Measurements from ENCODE around the gene HIPK2. TPM values are rescaled to one million over a fixed set of nuclear protein-coding genes. Genes with fewer than 3 reads are reported as not detected.
A peak's percentile ranks its signal among the peaks of the same experiment; 100 is the strongest.
"Not testable (repeated sequence)": the region's sequence is repeated elsewhere in the genome, so short reads cannot be mapped to it uniquely, and the experiment has no call there.

The HIPK2 gene
- polyA plus RNA-seq, 1 donor (not counting 4 experiments of a cell fraction or from before 2014, with no cell fraction given), result 5.8 TPM

DNA sequence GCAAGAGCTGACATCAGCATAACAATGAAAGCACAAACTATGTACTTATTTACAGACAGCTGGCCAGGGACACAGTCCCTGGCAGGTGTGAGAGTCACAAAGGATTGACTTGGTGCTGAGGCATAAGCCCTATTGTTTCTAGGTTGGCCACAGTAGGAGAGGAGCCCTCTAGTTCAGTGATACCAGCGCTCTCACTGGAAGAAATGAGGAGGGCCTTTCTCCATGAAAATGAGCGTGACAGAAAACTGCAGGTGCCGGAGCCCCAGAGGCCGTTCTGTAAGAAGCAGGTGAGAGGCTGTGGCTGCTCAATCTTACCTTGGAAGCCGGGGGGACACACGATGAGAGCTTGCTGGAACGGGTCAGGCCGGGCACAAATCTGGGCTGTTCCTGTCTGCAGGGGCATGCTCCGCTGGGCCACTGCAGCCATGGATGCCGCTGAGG lies 163.8 kb downstream of the HIPK2 start:
- Histone ChIP-seq H3K4me3 (ENCODE audit: control insufficient read depth in 2 of 3, extremely low read depth in 1 of 3, insufficient read depth in 2 of 3, low read depth in 1 of 3, low read length in 3 of 3) (no peak overlapping the region), H3K9ac (ENCODE audit: control insufficient read depth, extremely low read depth, insufficient read depth, low read length) (no peak overlapping the region), H3K79me2 (ENCODE audit: control insufficient read depth, insufficient read depth, low read length) (no peaks in the 10 kb centered on the region), H3K9me3 (ENCODE audit: control insufficient read depth, low read depth, low read length) (no peaks in the 10 kb centered on the region), H3K4me2 (ENCODE audit: control insufficient read depth, extremely low read depth, insufficient read depth, low read depth, low read length) (no peak overlapping the region), H3K9me1 (ENCODE audit: control insufficient read depth, extremely low read depth, insufficient read depth, low read length) (no peaks in the 10 kb centered on the region), H4K20me1 (ENCODE audit: control insufficient read depth, extremely low read depth, insufficient read depth, low read length) (no peaks in the 10 kb centered on the region), H3K27ac (ENCODE audit: control insufficient read depth, insufficient read depth, low read length) (no peak overlapping the region), H3K4me1 (ENCODE audit: control insufficient read depth, extremely low read depth, insufficient read depth, low read length) (peaks cover 1% of the 10 kb centered on the region), H3K27me3 (ENCODE audit: control insufficient read depth, extremely low read depth, insufficient read depth, low read length) (no peaks in the 10 kb centered on the region), H3K36me3 (ENCODE audit: control insufficient read depth in 2 of 2, extremely low read depth in 1 of 2, insufficient read depth in 2 of 2, low read length in 2 of 2) (peaks cover 12 to 20% of the 10 kb centered on the region in 2 experiments), H2AFZ (ENCODE audit: control insufficient read depth, low read length) (no peak overlapping the region)
- FAIRE-seq (no peak), DNase-seq (ENCODE audit: low read depth, low spot score) (no peak)
- TF ChIP-seq CTCF (optimal IDR thresholded peaks at IDR 0.05 in 1 of 3, IDR thresholded peaks at IDR 0.05 in 1 of 3, conservative IDR thresholded peaks at IDR 0.05 in 1 of 3; ENCODE audit: extremely low read depth in 1 of 3, insufficient read depth in 2 of 3, low read length in 3 of 3) (no peak), EZH2 (IDR thresholded peaks at IDR 0.05; ENCODE audit: low read length) (no peak)
- dilution Hi-C loops (cut with MboI; ENCODE audit: extremely low pct_ligation_motif_present, low sequenced_read_pairs), result loop anchor here (25.0 kb wide), 1 partner anchor 398 kb away; no protein-coding TSS in a partner anchor

- H3K36me3 ChIP-seq (ENCODE audit: control insufficient read depth in 2 of 2, extremely low read depth in 1 of 2, insufficient read depth in 2 of 2, low read length in 2 of 2), result peaks cover 8 to 15% of the 10 kb centered on the region in 2 experiments
- not testable (repeated sequence) for H3K4me1 ChIP-seq (ENCODE audit: control insufficient read depth, extremely low read depth, insufficient read depth, low read length); FAIRE-seq; H3K9ac ChIP-seq (ENCODE audit: control insufficient read depth, extremely low read depth, insufficient read depth, low read length); H3K27me3 ChIP-seq (ENCODE audit: control insufficient read depth, extremely low read depth, insufficient read depth, low read length); H3K79me2 ChIP-seq (ENCODE audit: control insufficient read depth, insufficient read depth, low read length); DNase-seq (ENCODE audit: low read depth, low spot score); H3K9me3 ChIP-seq (ENCODE audit: control insufficient read depth, low read depth, low read length); H3K4me2 ChIP-seq (ENCODE audit: control insufficient read depth, extremely low read depth, insufficient read depth, low read depth, low read length); H3K27ac ChIP-seq (ENCODE audit: control insufficient read depth, insufficient read depth, low read length); H2AFZ ChIP-seq (ENCODE audit: control insufficient read depth, low read length); H3K4me3 ChIP-seq (ENCODE audit: control insufficient read depth in 2 of 3, extremely low read depth in 1 of 3, insufficient read depth in 2 of 3, low read depth in 1 of 3, low read length in 3 of 3); H3K9me1 ChIP-seq (ENCODE audit: control insufficient read depth, extremely low read depth, insufficient read depth, low read length); H4K20me1 ChIP-seq (ENCODE audit: control insufficient read depth, extremely low read depth, insufficient read depth, low read length)
- dilution Hi-C loops (cut with MboI; ENCODE audit: extremely low pct_ligation_motif_present, low sequenced_read_pairs), result loop anchor here (25.0 kb wide), 1 partner anchor 401 kb away; no protein-coding TSS in a partner anchor
These were observed 166.2 kb downstream of the HIPK2 start for GRCh38 chr7:139611556-139611955.

DNA sequence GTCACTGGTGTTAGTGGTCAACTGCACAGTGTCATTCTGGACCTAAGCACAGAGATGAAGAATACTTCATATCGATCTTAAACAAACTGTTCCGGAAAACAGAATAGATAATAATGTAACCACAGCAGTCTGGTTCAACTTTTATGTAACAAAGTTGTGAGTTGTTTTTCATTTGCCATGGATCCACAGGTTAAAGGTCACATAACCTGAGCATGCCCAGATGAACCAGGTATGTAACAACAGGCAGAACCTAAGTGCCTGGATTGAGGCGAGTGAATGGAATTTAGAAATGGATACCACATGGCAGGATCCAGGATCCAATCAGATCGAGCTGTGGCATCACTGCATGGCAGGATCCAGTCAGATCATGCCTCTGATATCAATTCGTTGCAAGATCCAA lies 167.2 kb downstream of the HIPK2 start:
- Histone ChIP-seq H3K27me3 (ENCODE audit: control insufficient read depth, extremely low read depth, insufficient read depth, low read length) (no peaks in the 10 kb centered on the region), H2AFZ (ENCODE audit: control insufficient read depth, low read length) (no peak overlapping the region), H3K9ac (ENCODE audit: control insufficient read depth, extremely low read depth, insufficient read depth, low read length) (no peak overlapping the region), H3K9me3 (ENCODE audit: control insufficient read depth, low read depth, low read length) (no peaks in the 10 kb centered on the region), H3K79me2 (ENCODE audit: control insufficient read depth, insufficient read depth, low read length) (no peaks in the 10 kb centered on the region), H3K4me3 (ENCODE audit: control insufficient read depth in 2 of 3, extremely low read depth in 1 of 3, insufficient read depth in 2 of 3, low read depth in 1 of 3, low read length in 3 of 3) (no peak overlapping the region), H3K4me1 (ENCODE audit: control insufficient read depth, extremely low read depth, insufficient read depth, low read length) (no peaks in the 10 kb centered on the region), H4K20me1 (ENCODE audit: control insufficient read depth, extremely low read depth, insufficient read depth, low read length) (no peaks in the 10 kb centered on the region), H3K9me1 (ENCODE audit: control insufficient read depth, extremely low read depth, insufficient read depth, low read length) (no peaks in the 10 kb centered on the region), H3K36me3 (ENCODE audit: control insufficient read depth in 2 of 2, extremely low read depth in 1 of 2, insufficient read depth in 2 of 2, low read length in 2 of 2) (peaks cover 8 to 10% of the 10 kb centered on the region in 2 experiments), H3K27ac (ENCODE audit: control insufficient read depth, insufficient read depth, low read length) (no peak overlapping the region), H3K4me2 (ENCODE audit: control insufficient read depth, extremely low read depth, insufficient read depth, low read depth, low read length) (no peak overlapping the region)
- FAIRE-seq (peak; percentile 56), DNase-seq (ENCODE audit: low read depth, low spot score) (no peak)
- TF ChIP-seq EZH2 (IDR thresholded peaks at IDR 0.05; ENCODE audit: low read length) (no peak), CTCF (optimal IDR thresholded peaks at IDR 0.05 in 1 of 3, IDR thresholded peaks at IDR 0.05 in 1 of 3, conservative IDR thresholded peaks at IDR 0.05 in 1 of 3; ENCODE audit: extremely low read depth in 1 of 3, insufficient read depth in 2 of 3, low read length in 3 of 3) (no peak)
- dilution Hi-C loops (cut with MboI; ENCODE audit: extremely low pct_ligation_motif_present, low sequenced_read_pairs), result loop anchor here (25.0 kb wide), 1 partner anchor 402 kb away; no protein-coding TSS in a partner anchor
